Suppressor macrophage treated with lipopolysaccharide for 4 hours (primary cell): ENCODE results near the gene ZNRD2.

Source experiments
- DNase-seq: peaks from one replicate; pipeline ENCODE4 v3.0.0-alpha.2; 2020

The ZNRD2 gene

DNA sequence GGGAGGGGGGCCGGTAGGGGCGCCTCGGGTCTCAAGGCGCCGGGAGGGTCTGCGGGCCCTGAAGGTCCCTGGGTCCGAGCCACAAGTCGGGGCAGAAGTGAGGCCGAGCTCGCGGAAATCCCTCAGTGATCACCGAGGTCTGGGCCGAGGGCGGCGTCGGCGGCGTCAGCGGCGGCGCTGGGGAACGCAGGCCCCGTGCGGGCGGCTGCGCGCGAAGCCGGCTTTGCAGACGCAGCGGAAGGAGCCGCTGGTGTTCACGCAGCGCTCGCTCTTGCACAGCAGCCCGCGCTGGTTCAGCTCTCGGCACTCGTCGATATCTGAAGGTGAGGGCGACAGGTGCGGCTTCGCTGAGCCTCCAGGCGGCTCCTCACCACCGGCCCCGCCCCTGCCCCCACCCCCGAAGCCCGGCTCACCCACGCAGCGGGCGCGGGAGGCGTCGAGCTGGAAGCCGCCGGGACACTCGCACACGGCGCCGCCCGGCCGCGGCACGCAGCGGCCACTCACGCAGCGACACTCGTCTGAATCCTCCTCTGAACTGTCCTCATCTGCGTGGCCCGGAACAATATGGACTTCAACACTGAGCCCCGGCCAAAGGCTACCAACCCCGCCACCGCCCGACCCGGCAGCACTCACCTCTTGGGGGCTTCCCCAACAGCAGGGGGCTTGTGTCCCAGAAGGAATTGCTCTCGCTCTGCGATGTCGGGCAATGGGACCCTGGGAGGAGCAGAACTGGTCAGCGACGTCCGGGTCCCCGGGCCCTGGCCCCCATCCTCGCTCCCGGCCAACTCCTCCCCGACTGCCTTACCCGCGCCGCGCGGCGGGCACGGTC is 31.1 kb upstream of the ZNRD2 start:
- no peak for DNase-seq

- no peak for DNase-seq
These were observed 30.5 kb upstream of the ZNRD2 start for GRCh38 chr11:65539744-65540289.

DNA sequence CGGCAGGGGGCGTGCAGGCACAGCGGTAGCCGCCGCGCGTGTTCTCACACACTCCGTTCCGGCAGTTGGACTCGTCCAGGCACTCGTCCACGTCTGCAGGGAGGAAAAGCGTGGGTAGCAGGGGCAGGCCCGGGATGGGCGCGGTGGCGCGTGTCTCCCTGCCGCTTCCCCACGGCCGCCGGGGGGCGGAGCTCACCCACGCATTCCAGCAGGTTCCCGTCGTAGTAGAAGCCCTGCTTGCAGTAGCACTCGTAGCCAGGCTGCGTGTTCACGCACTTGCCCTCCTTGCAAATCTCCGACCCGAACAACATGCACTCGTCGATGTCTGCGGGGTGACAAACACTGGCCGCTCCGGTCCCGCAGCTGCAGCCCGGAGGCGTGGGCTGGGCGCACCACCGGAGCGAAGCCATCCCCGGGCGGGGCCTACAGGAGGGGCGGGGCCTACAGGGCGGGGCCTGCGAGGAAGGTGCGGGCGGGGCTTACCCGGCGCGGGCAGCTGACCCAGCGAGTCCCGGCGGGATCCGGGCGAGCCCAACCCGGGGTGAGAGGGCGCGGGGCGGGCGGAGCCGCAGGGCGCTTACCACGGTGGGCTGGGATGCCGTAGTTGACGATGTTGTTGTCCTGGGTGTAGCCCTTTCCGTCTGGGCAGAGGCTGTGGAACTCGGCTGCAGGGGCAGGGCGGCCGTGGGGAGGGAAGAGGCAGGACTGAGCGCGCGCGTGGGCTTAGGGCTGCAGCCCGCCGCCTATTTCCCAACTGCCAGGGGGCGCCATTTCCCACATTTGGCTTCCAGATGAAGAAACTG is 29.8 kb upstream of the ZNRD2 start:
- peak; percentile 95 for DNase-seq

DNA sequence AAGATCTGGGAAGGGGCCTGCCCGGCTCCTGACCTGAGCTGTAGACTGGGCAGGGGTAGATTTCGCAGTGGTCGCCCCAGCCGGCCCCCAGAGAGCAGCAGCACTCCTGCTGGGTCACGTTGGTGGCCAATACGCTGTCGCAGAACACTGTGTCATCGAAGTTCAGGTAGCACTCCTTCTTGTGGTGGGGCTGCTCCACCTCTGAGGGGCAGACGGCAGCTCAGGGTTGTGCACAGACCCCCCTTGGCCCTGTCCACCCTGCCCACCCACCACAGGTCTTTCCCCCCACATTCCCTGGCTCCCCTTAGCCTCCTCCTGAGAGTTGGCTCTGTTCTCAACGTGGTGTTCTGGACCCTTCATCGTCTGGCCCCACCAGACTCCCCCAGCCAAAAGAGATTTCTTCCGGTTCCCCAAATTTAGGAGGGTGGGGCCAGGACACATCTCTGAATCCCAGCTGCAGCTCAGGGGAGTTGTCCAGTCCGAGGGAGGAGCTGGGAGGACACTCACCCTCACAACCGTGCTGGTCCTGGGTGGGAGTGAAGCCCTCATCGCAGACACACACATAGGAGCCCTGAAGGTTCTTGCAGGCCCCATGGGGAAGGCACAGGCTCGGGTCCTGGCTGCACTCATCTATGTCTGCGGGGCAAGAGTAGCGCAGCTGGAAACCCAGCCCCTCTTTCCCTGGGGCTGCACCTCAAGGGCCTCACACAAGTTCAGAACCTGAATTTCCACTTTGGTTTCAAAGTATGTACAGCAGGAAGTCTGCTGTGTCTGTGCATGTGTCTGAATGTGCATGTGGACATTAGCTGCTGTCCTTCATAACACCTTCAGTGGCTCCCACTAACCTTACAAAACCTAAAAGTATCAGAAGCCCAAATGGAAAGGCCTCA is 28.9 kb upstream of the ZNRD2 start:
- no peak for DNase-seq

GRCh38 chr11:65542738-65543390 is 27.4 kb upstream of the ZNRD2 start:
- no peak for DNase-seq

DNA sequence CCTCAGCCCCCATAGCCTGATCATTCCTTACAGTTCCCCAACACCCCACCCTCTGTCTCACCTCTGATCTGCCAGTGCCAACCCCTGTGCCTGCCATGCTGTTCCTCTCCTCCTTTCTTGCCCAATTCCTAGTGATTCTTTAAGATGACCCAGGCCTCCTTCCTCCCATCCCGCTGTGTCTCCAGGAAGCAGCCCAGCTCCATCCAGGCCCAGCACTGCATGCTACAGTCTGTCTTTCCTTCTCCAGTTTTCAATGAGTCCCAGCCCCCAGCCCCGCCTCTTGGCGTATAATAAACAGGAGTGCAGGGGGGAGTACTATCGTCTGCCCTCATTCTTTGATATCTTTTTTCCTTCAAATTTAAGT is 24.4 kb upstream of the ZNRD2 start:
- no peak for DNase-seq

GRCh38 chr11:65546217-65546958 is 23.9 kb upstream of the ZNRD2 start:
- peak; percentile 88 for DNase-seq

- DNase-seq = no peak
These were observed 22.7 kb upstream of the ZNRD2 start for GRCh38 chr11:65547446-65548125.

DNA sequence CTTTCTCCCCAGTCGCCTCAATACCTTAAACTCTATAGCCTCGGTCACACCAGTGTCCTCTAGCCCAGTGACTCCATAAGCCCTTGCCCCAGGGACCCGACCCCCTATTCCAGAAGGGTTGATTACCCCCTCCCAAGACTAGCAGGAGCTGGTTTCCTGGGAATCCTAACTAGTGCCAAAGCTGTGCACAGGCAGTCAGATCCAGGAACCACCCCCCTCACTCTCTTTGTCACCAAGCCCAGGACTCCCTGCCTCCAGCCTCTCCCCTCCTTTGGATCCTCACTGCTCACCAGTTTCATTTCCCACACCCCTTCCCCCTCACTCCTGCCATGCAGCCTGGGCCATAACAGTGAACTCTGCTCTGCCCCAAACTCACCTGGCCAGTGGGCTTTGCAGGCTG is 21.9 kb upstream of the ZNRD2 start:
- peak; percentile 25 for DNase-seq

DNA sequence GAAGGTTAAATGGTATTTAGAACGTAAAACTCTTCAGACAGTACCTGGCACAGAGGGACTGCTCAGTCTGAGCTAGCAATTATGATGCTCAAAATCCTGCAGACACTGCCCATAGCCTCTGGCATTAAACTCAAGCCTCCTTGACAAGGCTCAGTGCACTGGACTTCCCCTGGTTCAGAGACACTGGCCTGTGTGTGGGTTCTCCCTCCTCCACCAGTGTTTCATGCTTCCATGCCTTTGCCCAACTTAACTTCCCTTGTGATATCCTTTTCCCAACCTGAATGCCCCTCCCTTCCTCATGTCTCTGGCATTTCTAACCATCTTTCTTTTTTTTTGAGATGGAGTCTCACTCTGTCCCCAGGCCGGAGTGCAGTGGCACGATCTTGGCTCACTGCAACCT is 21.2 kb upstream of the ZNRD2 start:
- peak; percentile 28 for DNase-seq

DNA sequence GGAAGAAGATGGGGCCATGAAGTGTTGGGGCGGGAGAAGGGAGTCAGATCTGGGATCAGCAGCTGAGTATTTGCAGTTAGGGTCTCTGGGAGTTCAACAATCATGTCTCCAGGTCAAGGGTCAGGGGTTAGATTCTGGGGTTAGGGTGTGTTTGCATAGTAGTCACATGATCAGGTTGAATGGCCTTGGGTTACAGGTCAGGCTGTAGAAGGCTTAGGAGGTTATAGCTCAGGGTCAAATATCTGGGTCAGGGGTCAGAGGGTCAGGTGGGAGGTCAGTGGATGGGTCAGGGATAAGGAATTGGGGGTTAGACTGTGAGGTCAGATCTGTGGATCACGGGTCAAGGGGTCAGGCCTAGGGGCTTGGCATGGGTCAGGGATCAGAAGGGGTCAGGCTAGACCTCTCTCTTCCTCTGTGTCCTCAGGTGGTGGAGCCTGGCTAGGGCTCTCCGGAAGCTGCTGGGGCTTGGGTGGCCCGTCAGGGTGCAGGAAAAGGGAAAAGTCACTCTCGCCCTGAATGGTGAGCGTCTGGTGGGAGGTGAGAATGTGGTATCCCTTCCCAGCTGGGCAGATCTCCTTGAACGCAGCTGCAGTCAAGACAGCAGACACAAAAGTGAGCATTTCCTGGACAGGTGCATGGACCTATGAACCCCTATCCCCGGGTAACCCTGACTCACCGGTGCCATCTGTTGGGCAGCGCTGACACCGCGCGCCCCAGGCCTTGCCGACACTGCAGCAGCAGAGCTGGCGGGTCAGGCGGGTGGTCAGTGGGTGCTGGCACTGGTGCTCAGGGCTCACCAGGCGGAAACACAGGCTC is 18.5 kb upstream of the ZNRD2 start:
- DNase-seq = peak; percentile 52

- DNase-seq = peak; percentile 59
These were observed 17.8 kb upstream of the ZNRD2 start for GRCh38 chr11:65552388-65552951.

GRCh38 chr11:65553301-65554001 is 16.8 kb upstream of the ZNRD2 start:
- DNase-seq = peak; percentile 46

DNA sequence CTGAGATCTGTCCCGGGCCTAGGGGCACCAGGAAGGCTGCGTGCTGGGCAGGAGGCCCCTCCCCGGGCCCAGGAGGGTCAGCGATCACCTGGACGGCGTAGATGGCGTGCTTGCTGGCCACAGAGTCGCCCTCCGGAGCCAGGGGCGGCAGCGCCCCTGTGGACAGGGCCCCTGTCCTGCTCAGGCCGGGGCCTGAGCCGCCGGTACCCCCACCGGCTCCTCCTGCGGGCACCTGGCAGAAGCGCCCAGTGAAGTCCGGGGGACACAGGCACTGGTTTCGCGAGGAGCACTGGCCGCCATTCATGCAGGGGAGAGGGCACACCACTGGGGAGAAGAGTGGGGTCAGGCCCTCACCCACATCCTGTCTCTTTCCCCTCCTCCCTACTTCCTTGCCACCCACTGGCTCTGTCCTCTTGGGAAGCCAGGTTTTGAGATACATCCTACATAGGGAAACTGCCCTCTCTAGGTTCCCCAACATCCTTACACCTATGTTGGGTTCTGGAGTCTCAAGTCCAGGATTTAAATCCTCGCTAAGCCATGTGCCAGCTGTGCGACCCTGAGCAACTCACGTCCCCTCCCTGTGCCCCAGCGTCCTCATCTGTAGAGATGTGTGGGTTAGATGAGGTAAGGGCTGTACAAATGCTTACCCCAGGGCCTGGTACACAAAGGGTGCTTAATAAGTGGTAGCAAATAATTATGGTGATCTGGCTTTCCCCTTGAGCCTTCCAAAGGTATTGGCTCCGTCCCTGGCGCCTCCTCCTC is 16.0 kb upstream of the ZNRD2 start:
- no peak for DNase-seq

- no peak for DNase-seq
These were observed 15.3 kb upstream of the ZNRD2 start for GRCh38 chr11:65554842-65555430.

- DNase-seq = peak; percentile 55
These were observed 14.5 kb upstream of the ZNRD2 start for GRCh38 chr11:65555693-65556231.

- DNase-seq = no peak
These were observed 13.6 kb upstream of the ZNRD2 start for GRCh38 chr11:65556470-65557279.
